GM12878 (cell line): ENCODE results near the gene KIAA0319L. TPM values are rescaled to one million over a fixed set of nuclear protein-coding genes. Genes with fewer than 3 reads are reported as not detected.

Experiments
- ATAC-seq: fragments of 200-7000 bp; cut with Tn5 transposase; 3 replicates; pipeline ENCODE4 v1.9.1; 2020; ENCODE audit warnings: mild to moderate bottlenecking, moderate library complexity
- BruUV-seq: library from RNA; stranded (reverse); fragments of 400-500 nt; replicated peaks from 2 replicates; lab custom pipeline; 2021; lab: Mats Ljungman, UMichigan
- CTCF ChIA-PET: fragments of 300-600 bp; sonication (Branson Sonifier 250); formaldehyde crosslinking; extraction: SDS; loops from one replicate; lab custom pipeline; 2021; ENCODE audit warnings: inconsistent platforms; lab: Yijun Ruan, JAX
- POLR2A ChIA-PET: fragments of 350-600 bp; formaldehyde crosslinking; extraction: SDS; loops from one replicate; lab custom pipeline; 2021; ENCODE audit warnings: inconsistent platforms; lab: Charles Lee
- RAD21 ChIA-PET: fragments of 300-600 bp; sonication (Branson Sonifier 250); formaldehyde crosslinking; loops from one replicate; lab custom pipeline; 2023; ENCODE audit warnings: antibody characterized with exemption; ENCODE audit not compliant: unreplicated experiment; lab: Charles Lee
- SMC1A ChIA-PET: fragments of 300-600 bp; sonication (Branson Sonifier 250); formaldehyde crosslinking; loops from one replicate; lab custom pipeline; 2023; ENCODE audit not compliant: unreplicated experiment, uncharacterized antibody; lab: Charles Lee
- DNase-seq: peaks from one replicate; pipeline ENCODE4 v3.0.0-alpha.2; 2011; ENCODE audit warnings: low read depth, low spot score
- FAIRE-seq: peaks from 3 replicates; lab custom pipeline; 2011; peaks lifted over from hg19 to GRCh38; lab: Jason Lieb, UNC
- H2AFZ ChIP-seq: 2 replicates; pipeline ENCODE4 v1.6.0; 2011; ENCODE audit warnings: low read depth, low read length, control low read depth; ENCODE audit not compliant: control insufficient read depth
- H3K27ac ChIP-seq: 2 replicates; pipeline ENCODE4 v1.5.1; 2011; ENCODE audit warnings: control low read depth; ENCODE audit not compliant: control insufficient read depth, insufficient read depth
- H3K27me3 ChIP-seq, 2 experiments: replicated peaks in 1 of 2; 2 replicates each; pipeline versions ENCODE4 v1.6.0 to v1.6.1; 2011; ENCODE audit warnings: low read length in 1 of 2; ENCODE audit not compliant: control insufficient read depth in 2 of 2, insufficient read depth in 2 of 2
- H3K36me3 ChIP-seq, 2 experiments: 2 replicates each; pipeline ENCODE4 v1.5.1; 2011; ENCODE audit warnings: low read length in 1 of 2; ENCODE audit not compliant: control insufficient read depth in 2 of 2, insufficient read depth in 2 of 2
- H3K4me1 ChIP-seq: 2 replicates; pipeline ENCODE4 v1.6.1; 2011; ENCODE audit warnings: mild to moderate bottlenecking, low read length, moderate library complexity, mixed read lengths; ENCODE audit not compliant: control insufficient read depth, insufficient read depth
- H3K4me2 ChIP-seq: 2 replicates; pipeline ENCODE4 v1.6.0; 2011; ENCODE audit warnings: control low read depth; ENCODE audit not compliant: control insufficient read depth, insufficient read depth
- H3K4me3 ChIP-seq: fragments of 200-600 bp; sonication (generic); 2 replicates; pipeline ENCODE4 v1.5.1; 2016
- H3K79me2 ChIP-seq: 2 replicates; pipeline ENCODE4 v1.6.0; 2011; ENCODE audit warnings: low read length; ENCODE audit not compliant: control insufficient read depth, insufficient read depth
- H3K9ac ChIP-seq: 2 replicates; pipeline ENCODE4 v1.8.0; 2011; ENCODE audit warnings: low read length, control low read depth, mixed read lengths; ENCODE audit not compliant: control insufficient read depth, insufficient read depth
- H3K9me3 ChIP-seq: replicated peaks from 3 replicates; pipeline ENCODE4 v1.5.1; 2011; ENCODE audit warnings: mild to moderate bottlenecking, low read length; ENCODE audit not compliant: control insufficient read depth, insufficient read depth
- H4K20me1 ChIP-seq: 2 replicates; pipeline ENCODE4 v1.6.0; 2011; ENCODE audit not compliant: control insufficient read depth, insufficient read depth
- CBFB ChIP-seq: IDR thresholded peaks from 2 replicates; pipeline ENCODE4 v1.6.1; 2016; ENCODE audit warnings: antibody characterized with exemption, low read depth
- CBX5 ChIP-seq: sonication (generic); IDR thresholded peaks from 2 replicates; pipeline ENCODE4 v1.6.1; 2016; ENCODE audit warnings: low read depth, moderate library complexity, mild to moderate bottlenecking, inconsistent platforms
- HDAC6 ChIP-seq: fragments of 200-600 bp; sonication (generic); IDR thresholded peaks from one replicate; pipeline ENCODE4 v1.8.0; 2017; ENCODE audit warnings: antibody characterized with exemption; ENCODE audit not compliant: unreplicated experiment
- MEF2B ChIP-seq: fragments of 450-650 bp; IDR thresholded peaks from 2 replicates; pipeline ENCODE4 v1.6.1; 2018; ENCODE audit warnings: mild to moderate bottlenecking, moderate library complexity; ENCODE audit not compliant: partially characterized antibody, poor library complexity, severe bottlenecking
- NFYA ChIP-seq: IDR thresholded peaks from 2 replicates; pipeline ENCODE4 v1.6.1; 2011; ENCODE audit warnings: low read depth, mild to moderate bottlenecking, low read length, improper control_type of control experiment, borderline replicate concordance
- RAD21 ChIP-seq: IDR thresholded peaks from 2 replicates; pipeline ENCODE4 v1.6.1; 2011; ENCODE audit warnings: mild to moderate bottlenecking, low read depth, low read length, moderate library complexity; ENCODE audit not compliant: insufficient read depth
- SRF ChIP-seq, 2 experiments: IDR thresholded peaks; 2 replicates each; pipeline ENCODE4 v1.6.1; 2011; ENCODE audit warnings: low read depth in 2 of 2, low read length in 2 of 2, mild to moderate bottlenecking in 1 of 2, moderate library complexity in 1 of 2
- ZBTB11 ChIP-seq: fragments of 450-650 bp; formaldehyde crosslinking; IDR thresholded peaks from 2 replicates; pipeline ENCODE4 v1.5.0; 2022; ENCODE audit warnings: mild to moderate bottlenecking, missing genetic modification characterization
- WGBS: methylation state at CpG from one replicate; pipeline ENCODE4 v1.1.6; 2016; ENCODE audit warnings: low lambda C conversion rate; ENCODE audit not compliant: insufficient replicate concordance, insufficient coverage; ENCODE audit errors: missing lambda C conversion rate; 5-methylcytosine and 5-hydroxymethylcytosine counted together
- in situ Hi-C: fragments of 300-500 bp; cut with MboI; formaldehyde crosslinking; loops from 9 replicates; pipeline ENCODE4 v1.14.3; 2018; ENCODE audit warnings: mixed read lengths
- intact Hi-C: fragments of 100-400 bp; cut with micrococcal nuclease; formaldehyde crosslinking; loops from one replicate; pipeline ENCODE4 v1.14.2; 2022; ENCODE audit not compliant: unreplicated experiment
- polyA plus RNA-seq, 11 experiments: library from polyadenylated mRNA; depleted of rRNA in 4 of 11; unstranded in 6 of 11; stranded (reverse) in 5 of 11; fragments of >200 nt; fragmentation: Nextera tagmentation in 4 of 11; fragmentation: Illumina TruSeq in 1 of 11; extraction: Ambion mirVana in 4 of 11; extraction: Trizol in 1 of 11; gene quantifications; 1 replicate in 1 of 11; 2 replicates in 10 of 11; pipeline versions ENCODE4 v1.2.1 to v1.2.3, GENCODE V29; 2011 to 2016; ENCODE audit warnings: inconsistent platforms in 2 of 11, missing spikeins in 2 of 11, low read depth in 1 of 11
- total RNA-seq, 4 experiments: library from RNA; depleted of rRNA in 3 of 4; stranded (reverse); fragments of >200 nt in 3 of 4; fragmentation: Illumina TruSeq in 1 of 4; extraction: Trizol in 1 of 4; gene quantifications; 2 replicates each; pipeline versions ENCODE4 v1.2.1 to v1.2.3, GENCODE V29; 2013 to 2021

Gene KIAA0319L
- total and polyA plus RNA-seq, 10 of the 15 experiments (the other 5 are each of a cell fraction or from before 2014, with no cell fraction given) = 2.6 to 57.8 (median 25.4) TPM

- no peak for TF ChIP-seq CBX5
- no peak for TF ChIP-seq CBFB
- no peak for TF ChIP-seq NFYA
- TF ChIP-seq MEF2B = no peak
These were observed 8.5 kb upstream of the KIAA0319L start (continued) for GRCh38 chr1:35565742-35566133.

- TF ChIP-seq RAD21 = no peak
- no peak for TF ChIP-seq SRF (IDR thresholded peaks at IDR 0.05; ENCODE audit: low read depth in 2 of 2, low read length in 2 of 2)
- TF ChIP-seq CBFB = no peak
- TF ChIP-seq ZBTB11 (CRISPR knock-in tag) = no peak
- no peak for TF ChIP-seq HDAC6
- TF ChIP-seq, all 136 proteins: peak for 0
- Histone ChIP-seq H3K4me2 (no peak overlapping the region), H3K79me2 (no peaks in the 10 kb centered on the region), H3K27ac (no peak overlapping the region), H3K4me1 (no peaks in the 10 kb centered on the region; the same call in 1 of the 2 replicates), H2AFZ (no peak overlapping the region), H3K9me3 (no peaks in the 10 kb centered on the region), H3K27me3 (no peaks in the 10 kb centered on the region), H3K4me3 (no peak overlapping the region), H4K20me1 (no peaks in the 10 kb centered on the region), H3K9ac (no peak overlapping the region), H3K36me3 (peaks cover 0 to 12% of the 10 kb centered on the region in 2 experiments; a peak in 2 of 4 replicates)
- in situ Hi-C loops (loop anchor here (5.0 kb wide), 3 partner anchors 113 to 212 kb away; partner anchors contain the start of gene C1orf216), intact Hi-C loops (loop anchor here (1.0 kb wide), 1 partner anchor 114 kb away; no protein-coding TSS in a partner anchor)
- ATAC-seq = no peak
- POLR2A ChIA-PET = interaction anchor here (1.1 kb wide), 1 partner anchor 114 kb away, joined by 6 read pairs; no protein-coding TSS in a partner anchor
- SMC1A ChIA-PET = interaction anchor here (0.7 to 5.9 kb wide), 16 partner anchors 9 to 214 kb away, joined by 3 to 128 read pairs (median 4); partner anchors contain the start of gene KIAA0319L
- no peak for DNase-seq
- RAD21 ChIA-PET = interaction anchor here (0.7 to 3.1 kb wide), 15 partner anchors 9 to 208 kb away, joined by 3 to 128 read pairs (median 4); partner anchors contain the start of gene KIAA0319L
- WGBS = 85% methylated on average over 27 of the region's 28 CpGs
- FAIRE-seq = no peak
- CTCF ChIA-PET = interaction anchor here (0.6 to 5.9 kb wide), 44 partner anchors 9 to 486 kb away, joined by 3 to 248 read pairs (median 4); no protein-coding TSS in a partner anchor
- no TSS peak for BruUV-seq
These were observed 7.9 kb upstream of the KIAA0319L start for GRCh38 chr1:35564884-35565741.
